Measurements from ENCODE around the gene COA6. TPM values are rescaled to one million over a fixed set of nuclear protein-coding genes. Genes with fewer than 3 reads are reported as not detected.
A peak's percentile ranks its signal among the peaks of the same experiment; 100 is the strongest.

Gene COA6
- total RNA-seq, 1 donor = 20.3 TPM

DNA sequence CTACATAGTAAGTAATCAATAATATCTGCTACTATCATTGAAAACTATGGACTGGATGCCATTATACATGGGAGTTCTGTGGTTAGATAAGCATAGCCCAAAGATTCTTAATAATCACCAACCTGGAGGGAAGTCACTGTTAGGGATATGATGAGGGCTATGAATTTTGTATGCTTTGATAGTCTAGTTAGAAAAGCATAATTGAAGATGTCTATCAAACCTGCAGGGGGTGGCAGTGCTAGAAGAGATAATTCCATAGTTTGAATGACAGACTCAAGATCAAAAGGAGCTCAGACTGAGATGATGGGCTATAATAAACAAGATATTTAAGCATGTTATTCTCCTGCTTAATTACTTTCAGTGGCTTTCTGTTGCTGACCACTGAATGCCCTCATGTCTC lies 15.4 kb upstream of the COA6 start:
- no peaks in the 10 kb centered on the region for H3K36me3 ChIP-seq (ENCODE audit: insufficient read depth, low read length)
- no peaks in the 10 kb centered on the region for H3K9me3 ChIP-seq (ENCODE audit: low read depth, low read length)
- no peak overlapping the region for H3K4me2 ChIP-seq (ENCODE audit: insufficient read depth, low read length)
- H3K27ac ChIP-seq (ENCODE audit: low read depth, low read length) = no peak overlapping the region
- H4K20me1 ChIP-seq (ENCODE audit: insufficient read depth, low read length) = no peaks in the 10 kb centered on the region
- H2AFZ ChIP-seq (ENCODE audit: low read length) = no peak overlapping the region
- no peaks in the 10 kb centered on the region for H3K79me2 ChIP-seq (ENCODE audit: insufficient read depth, low read length)
- TF ChIP-seq CTCF (IDR thresholded peaks at IDR 0.05; ENCODE audit: extremely low read depth, low read depth, low read length) = no peak
- H3K4me1 ChIP-seq (ENCODE audit: insufficient read depth, low read length) = no peaks in the 10 kb centered on the region
- DNase-seq (ENCODE audit: insufficient read length, low spot score, missing footprints) = no peak
- no peak overlapping the region for H3K4me3 ChIP-seq (ENCODE audit: insufficient read depth, low read length)
- H3K27me3 ChIP-seq (ENCODE audit: insufficient read depth, low read length) = peaks cover 11% of the 10 kb centered on the region

- DNase-seq (ENCODE audit: insufficient read length, low spot score, missing footprints) = no peak
- Histone ChIP-seq H2AFZ (ENCODE audit: low read length) (no peak overlapping the region), H3K36me3 (ENCODE audit: insufficient read depth, low read length) (no peaks in the 10 kb centered on the region), H3K27me3 (ENCODE audit: insufficient read depth, low read length) (peaks cover 7% of the 10 kb centered on the region), H3K9me3 (ENCODE audit: low read depth, low read length) (no peaks in the 10 kb centered on the region), H3K27ac (ENCODE audit: low read depth, low read length) (no peak overlapping the region), H3K79me2 (ENCODE audit: insufficient read depth, low read length) (no peaks in the 10 kb centered on the region), H3K4me2 (ENCODE audit: insufficient read depth, low read length) (no peak overlapping the region), H3K4me3 (ENCODE audit: insufficient read depth, low read length) (no peak overlapping the region), H3K4me1 (ENCODE audit: insufficient read depth, low read length) (no peaks in the 10 kb centered on the region), H4K20me1 (ENCODE audit: insufficient read depth, low read length) (no peaks in the 10 kb centered on the region)
- TF ChIP-seq CTCF (IDR thresholded peaks at IDR 0.05; ENCODE audit: extremely low read depth, low read depth, low read length) = no peak
Measured at GRCh38 chr1:234361102-234361603, 12.1 kb upstream of the COA6 start.

GRCh38 chr1:234362558-234362957 lies 10.7 kb upstream of the COA6 start:
- H3K4me3 ChIP-seq (ENCODE audit: insufficient read depth, low read length) = no peak overlapping the region
- no peaks in the 10 kb centered on the region for H3K9me3 ChIP-seq (ENCODE audit: low read depth, low read length)
- H3K79me2 ChIP-seq (ENCODE audit: insufficient read depth, low read length) = no peaks in the 10 kb centered on the region
- TF ChIP-seq CTCF (IDR thresholded peaks at IDR 0.05; ENCODE audit: extremely low read depth, low read depth, low read length) = no peak
- no peaks in the 10 kb centered on the region for H3K36me3 ChIP-seq (ENCODE audit: insufficient read depth, low read length)
- H3K27ac ChIP-seq (ENCODE audit: low read depth, low read length) = no peak overlapping the region
- peaks cover 3% of the 10 kb centered on the region for H3K27me3 ChIP-seq (ENCODE audit: insufficient read depth, low read length)
- no peak overlapping the region for H3K4me2 ChIP-seq (ENCODE audit: insufficient read depth, low read length)
- no peak overlapping the region for H2AFZ ChIP-seq (ENCODE audit: low read length)
- H3K4me1 ChIP-seq (ENCODE audit: insufficient read depth, low read length) = no peaks in the 10 kb centered on the region
- DNase-seq (ENCODE audit: insufficient read length, low spot score, missing footprints) = no peak
- H4K20me1 ChIP-seq (ENCODE audit: insufficient read depth, low read length) = no peaks in the 10 kb centered on the region

- no peaks in the 10 kb centered on the region for H3K36me3 ChIP-seq (ENCODE audit: insufficient read depth, low read length)
- no peaks in the 10 kb centered on the region for H3K9me3 ChIP-seq (ENCODE audit: low read depth, low read length)
- H3K4me1 ChIP-seq (ENCODE audit: insufficient read depth, low read length) = peaks cover 8% of the 10 kb centered on the region
- H3K4me2 ChIP-seq (ENCODE audit: insufficient read depth, low read length) = no peak overlapping the region
- no peak for DNase-seq (ENCODE audit: insufficient read length, low spot score, missing footprints)
- H3K79me2 ChIP-seq (ENCODE audit: insufficient read depth, low read length) = peaks cover 4% of the 10 kb centered on the region
- H3K27ac ChIP-seq (ENCODE audit: low read depth, low read length) = no peak overlapping the region
- no peak overlapping the region for H3K4me3 ChIP-seq (ENCODE audit: insufficient read depth, low read length)
- H2AFZ ChIP-seq (ENCODE audit: low read length) = peak overlapping the region; percentile 33
- no peaks in the 10 kb centered on the region for H4K20me1 ChIP-seq (ENCODE audit: insufficient read depth, low read length)
- peaks cover 2% of the 10 kb centered on the region for H3K27me3 ChIP-seq (ENCODE audit: insufficient read depth, low read length)
- TF ChIP-seq CTCF (IDR thresholded peaks at IDR 0.05; ENCODE audit: extremely low read depth, low read depth, low read length) = no peak
Measured at GRCh38 chr1:234368320-234369032, 4.8 kb upstream of the COA6 start.
